Measurements from ENCODE around the gene RIT2.

DNA sequence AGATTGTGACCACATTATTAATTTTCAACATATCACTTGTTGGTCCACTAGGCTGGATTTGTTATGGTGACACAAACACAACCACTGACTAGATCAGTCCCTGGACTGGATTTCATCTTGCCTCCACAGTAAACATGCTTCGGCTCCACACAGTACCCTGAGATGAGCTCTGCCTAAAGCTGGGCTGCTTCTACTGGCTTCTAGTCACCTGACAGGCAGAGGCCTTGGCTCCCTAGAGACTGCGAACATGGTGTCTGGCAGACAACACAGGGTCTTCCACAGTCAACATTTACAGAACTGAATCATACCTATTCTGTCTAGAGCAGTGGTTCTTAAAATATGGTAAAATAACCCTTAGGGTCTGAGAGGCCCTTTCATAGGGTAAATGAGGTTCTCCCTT is 69.2 kb downstream of the RIT2 start:
- TF ChIP-seq, protein P1, sequence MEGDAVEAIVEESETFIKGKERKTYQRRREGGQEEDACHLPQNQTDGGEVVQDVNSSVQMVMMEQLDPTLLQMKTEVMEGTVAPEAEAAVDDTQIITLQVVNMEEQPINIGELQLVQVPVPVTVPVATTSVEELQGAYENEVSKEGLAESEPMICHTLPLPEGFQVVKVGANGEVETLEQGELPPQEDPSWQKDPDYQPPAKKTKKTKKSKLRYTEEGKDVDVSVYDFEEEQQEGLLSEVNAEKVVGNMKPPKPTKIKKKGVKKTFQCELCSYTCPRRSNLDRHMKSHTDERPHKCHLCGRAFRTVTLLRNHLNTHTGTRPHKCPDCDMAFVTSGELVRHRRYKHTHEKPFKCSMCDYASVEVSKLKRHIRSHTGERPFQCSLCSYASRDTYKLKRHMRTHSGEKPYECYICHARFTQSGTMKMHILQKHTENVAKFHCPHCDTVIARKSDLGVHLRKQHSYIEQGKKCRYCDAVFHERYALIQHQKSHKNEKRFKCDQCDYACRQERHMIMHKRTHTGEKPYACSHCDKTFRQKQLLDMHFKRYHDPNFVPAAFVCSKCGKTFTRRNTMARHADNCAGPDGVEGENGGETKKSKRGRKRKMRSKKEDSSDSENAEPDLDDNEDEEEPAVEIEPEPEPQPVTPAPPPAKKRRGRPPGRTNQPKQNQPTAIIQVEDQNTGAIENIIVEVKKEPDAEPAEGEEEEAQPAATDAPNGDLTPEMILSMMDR (IDR thresholded peaks at IDR 0.05; ENCODE audit: poor library complexity, severe bottlenecking): no peak
- no peak for TF ChIP-seq POLR2AphosphoS5 (IDR thresholded peaks at IDR 0.05)
